GM12872 (cell line): Measurements from ENCODE around the gene C2orf42.

Experiments
- CTCF ChIP-seq: IDR thresholded peaks from 3 replicates; pipeline ENCODE4 v1.5.1; 2011; ENCODE audit warnings: low read depth, mild to moderate bottlenecking, low read length, moderate library complexity; ENCODE audit not compliant: insufficient read depth

Gene C2orf42

GRCh38 chr2:70101174-70101573 is 89.6 kb downstream of the C2orf42 start:
- TF ChIP-seq CTCF, result no peak
